HG03066 (cell line): ENCODE data around the gene PPP1R12B.

Source experiments
- ATAC-seq: cut with Tn5 transposase; IDR thresholded peaks from one replicate; pipeline ENCODE4 v1.9.1; 2021; ENCODE audit warnings: low read depth; ENCODE audit not compliant: unreplicated experiment

The PPP1R12B gene

DNA sequence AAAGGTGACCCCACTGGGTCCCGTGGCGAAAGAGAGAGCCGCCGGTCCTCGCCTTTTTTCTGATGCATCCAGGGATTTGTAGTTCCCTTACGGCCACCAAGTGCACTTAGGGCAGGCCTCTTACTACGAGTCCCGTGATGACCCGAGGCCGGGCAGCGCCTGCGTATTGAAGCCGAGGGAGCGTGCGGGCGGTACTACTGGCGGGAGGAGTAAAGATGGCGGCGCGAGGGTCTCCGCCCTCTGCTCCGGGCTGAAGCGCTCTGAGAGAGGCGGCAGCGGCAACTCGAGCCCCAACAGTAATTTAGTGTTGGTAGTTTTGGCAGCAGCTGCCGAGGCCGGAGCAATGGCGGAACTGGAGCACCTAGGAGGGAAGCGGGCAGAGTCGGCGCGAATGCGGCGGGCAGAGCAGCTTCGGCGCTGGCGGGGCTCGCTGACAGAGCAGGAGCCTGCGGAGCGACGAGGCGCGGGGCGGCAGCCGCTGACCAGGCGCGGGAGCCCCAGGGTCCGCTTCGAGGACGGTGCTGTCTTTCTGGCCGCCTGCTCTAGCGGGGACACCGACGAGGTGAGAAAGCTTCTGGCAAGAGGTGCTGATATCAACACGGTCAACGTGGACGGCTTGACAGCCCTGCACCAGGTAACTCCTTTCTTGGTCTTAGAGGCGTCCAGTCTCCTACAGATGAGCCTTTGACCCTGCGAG lies at the start of gene PPP1R12B:
TSS of gene PPP1R12B (plus strand) at position 191 of the 697 bp plus-strand sequence. CDS start at position 344, 153 bp downstream.
- peak; percentile 92 for ATAC-seq

- no peak for ATAC-seq
Measured at GRCh38 chr1:202302166-202302565, 46.3 kb upstream of the PPP1R12B start.

DNA sequence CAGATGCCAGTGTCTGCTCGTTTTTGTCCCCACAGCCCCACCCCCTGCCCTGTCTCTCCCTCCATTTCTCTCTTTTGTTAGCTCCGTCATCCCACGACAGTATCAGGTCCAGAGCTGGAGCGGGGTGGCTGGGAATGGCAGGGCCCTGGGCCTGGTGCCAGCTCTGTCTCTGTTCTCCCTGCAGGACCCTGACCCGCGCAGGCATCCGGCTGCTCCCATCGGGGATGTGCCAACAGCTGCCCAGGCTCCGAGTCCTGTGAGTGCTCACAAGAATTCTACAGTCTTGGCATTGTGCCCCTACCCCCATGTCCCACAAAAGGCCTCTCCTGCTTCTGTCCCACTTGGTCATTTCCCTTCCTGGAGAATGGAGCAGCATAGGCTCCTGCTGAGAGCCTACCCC lies 44.1 kb upstream of the PPP1R12B start:
- no peak for ATAC-seq

DNA sequence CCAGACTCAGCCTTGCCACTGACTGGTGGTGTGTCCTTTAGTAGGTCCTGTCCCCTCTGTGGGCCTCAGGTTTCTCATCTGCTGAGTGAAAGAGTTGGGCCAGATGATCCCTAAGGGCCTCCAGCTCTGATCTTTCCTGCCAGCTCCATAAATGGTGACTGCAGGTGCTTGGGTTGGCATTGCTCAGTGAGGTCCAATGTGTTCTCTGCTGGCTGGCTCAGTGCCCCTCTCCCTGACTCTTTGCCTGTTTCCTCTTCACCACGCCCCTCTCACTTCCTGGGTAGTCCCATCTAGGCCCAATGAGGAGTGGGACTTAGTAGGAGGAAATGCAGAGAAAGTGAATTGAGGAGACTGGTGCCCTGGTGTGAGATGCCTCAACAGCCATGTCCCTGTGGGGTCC lies 43.3 kb upstream of the PPP1R12B start:
- ATAC-seq = no peak

- no peak for ATAC-seq
Measured at GRCh38 chr1:202306535-202307345, 41.8 kb upstream of the PPP1R12B start.

- no peak for ATAC-seq
Measured at GRCh38 chr1:202310071-202310725, 38.3 kb upstream of the PPP1R12B start.

DNA sequence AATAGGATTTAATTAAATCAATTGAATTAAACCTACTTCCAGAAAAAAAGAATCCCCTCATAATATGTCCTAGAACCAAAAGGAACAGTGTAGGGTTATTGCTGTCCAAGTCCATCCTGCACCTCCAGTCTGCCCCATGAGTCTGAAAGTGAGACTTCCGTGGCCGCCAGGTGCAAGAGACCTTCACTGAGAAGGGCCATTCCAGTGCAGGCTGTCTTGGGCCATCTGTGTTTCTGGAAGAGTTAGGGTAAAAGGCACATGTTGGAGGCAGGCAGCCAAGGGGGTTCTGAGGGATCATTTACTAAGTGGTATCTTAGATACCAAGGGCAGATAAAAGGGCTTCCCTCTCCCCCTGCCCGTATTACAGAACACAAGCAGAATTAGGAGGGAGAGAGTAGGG lies 37.8 kb upstream of the PPP1R12B start:
- no peak for ATAC-seq

GRCh38 chr1:202311875-202312635 lies 36.4 kb upstream of the PPP1R12B start:
- ATAC-seq = no peak

GRCh38 chr1:202315576-202316168 lies 32.8 kb upstream of the PPP1R12B start:
- no peak for ATAC-seq

DNA sequence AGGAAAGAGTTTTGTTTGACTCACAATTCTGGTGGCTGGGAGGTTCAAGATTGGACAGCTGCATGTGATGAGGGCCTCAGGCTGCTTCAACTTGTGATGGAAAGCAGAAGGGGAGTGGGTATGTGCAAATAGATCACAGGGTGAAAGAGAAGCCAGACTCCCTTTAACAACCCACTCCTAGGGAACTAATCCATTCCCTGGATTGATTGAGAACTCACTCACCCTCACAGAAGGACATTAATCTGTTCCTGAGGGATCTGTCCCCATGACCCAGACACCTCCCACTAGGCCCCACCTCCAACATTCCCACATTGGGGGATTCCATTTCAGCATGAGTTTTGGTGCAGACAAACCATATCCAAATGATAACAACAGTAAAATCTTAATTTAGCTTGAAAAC lies 32.3 kb upstream of the PPP1R12B start:
- ATAC-seq = no peak

- no peak for ATAC-seq
Measured at GRCh38 chr1:202317941-202318925, 30.3 kb upstream of the PPP1R12B start.

DNA sequence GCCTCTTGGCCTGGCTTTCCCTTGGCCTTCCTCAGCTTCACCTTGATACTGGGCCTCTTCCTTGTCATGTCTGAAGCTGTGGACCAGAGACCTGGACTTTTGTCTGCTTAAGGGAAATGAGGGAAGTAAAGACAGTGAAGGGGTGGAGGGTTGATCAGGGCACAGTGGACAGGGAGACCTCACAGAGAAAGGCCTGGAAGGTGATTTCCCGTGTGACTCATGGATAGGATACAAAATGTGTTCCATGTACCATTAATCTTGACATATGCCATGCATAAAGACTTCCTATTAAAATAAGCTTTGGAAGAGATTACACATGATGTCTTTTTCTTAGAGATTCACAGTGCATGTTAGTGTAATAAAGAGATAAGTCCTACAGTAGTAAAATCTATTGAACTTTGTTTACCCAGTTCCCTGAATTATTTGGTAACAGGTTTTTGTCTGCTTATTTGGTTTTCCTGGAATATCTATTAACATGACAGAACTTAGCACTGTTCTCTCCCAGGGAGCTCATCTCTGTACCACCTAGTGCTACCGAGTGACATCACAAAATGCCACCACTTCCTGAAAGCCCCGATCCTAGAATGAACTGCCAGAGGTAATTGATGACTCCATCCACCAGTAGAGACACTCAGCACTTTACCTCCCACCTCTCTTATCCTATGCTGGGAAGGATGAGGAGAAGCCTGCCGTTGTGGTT lies 29.0 kb upstream of the PPP1R12B start:
- ATAC-seq = no peak

DNA sequence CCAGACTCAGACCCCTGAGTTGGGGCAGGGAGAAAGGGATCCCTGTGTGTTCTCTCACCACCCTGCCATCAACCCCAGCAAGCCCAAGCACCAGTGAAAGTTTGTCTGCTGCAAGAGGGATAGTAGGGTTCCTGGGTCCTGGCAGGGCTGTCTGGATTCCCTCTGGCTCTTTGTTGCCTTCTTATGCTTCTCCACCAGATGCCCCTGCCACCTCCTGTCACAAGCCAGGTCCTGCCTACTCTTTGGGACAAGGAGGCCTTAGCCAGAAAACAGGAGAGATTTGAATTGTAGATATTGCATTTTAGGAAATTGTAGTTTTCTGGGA lies 28.5 kb upstream of the PPP1R12B start:
- ATAC-seq = no peak

DNA sequence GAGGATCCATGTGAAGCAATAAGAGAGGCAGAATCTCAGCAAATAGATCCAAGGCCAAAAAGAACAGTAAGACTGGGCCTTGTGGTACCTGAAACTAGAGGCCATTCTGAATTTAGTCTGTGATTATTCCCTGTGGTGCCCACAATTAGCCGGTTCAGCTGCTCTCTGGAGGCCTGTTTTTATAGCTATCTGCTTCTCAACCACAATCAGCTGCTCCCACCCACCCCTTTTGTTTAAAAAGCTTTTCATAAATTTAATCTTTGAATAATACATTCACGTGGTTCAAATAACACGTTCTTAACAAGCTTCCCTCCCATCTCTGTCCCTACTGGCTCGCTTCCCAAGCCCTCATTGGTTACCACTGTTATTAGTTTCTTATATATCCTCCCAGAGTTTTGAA lies 24.8 kb upstream of the PPP1R12B start:
- ATAC-seq = no peak

- no peak for ATAC-seq
Measured at GRCh38 chr1:202324646-202325045, 23.9 kb upstream of the PPP1R12B start.

- ATAC-seq = no peak
Measured at GRCh38 chr1:202329891-202330290, 18.6 kb upstream of the PPP1R12B start.

GRCh38 chr1:202333861-202334260 lies 14.6 kb upstream of the PPP1R12B start:
- ATAC-seq = no peak

- no peak for ATAC-seq
Measured at GRCh38 chr1:202343652-202344349, 4.7 kb upstream of the PPP1R12B start.
